GM12875 (cell line): Measurements from ENCODE around the gene RBM15B.
A peak's percentile ranks its signal among the peaks of the same experiment; 100 is the strongest.

ENCODE experiments used
- H3K4me3 ChIP-seq: one replicate; pipeline ENCODE4 v1.5.1; 2011; ENCODE audit warnings: low read depth, low read length, control low read depth
- TF ChIP-seq, protein P1 (sequence below): IDR thresholded peaks from 2 replicates; pipeline ENCODE4 v1.5.1; 2011; ENCODE audit warnings: low read depth, mild to moderate bottlenecking, control low read depth, inconsistent platforms, low read length, moderate library complexity, borderline replicate concordance; ENCODE audit not compliant: insufficient read depth

RBM15B gene

GRCh38 chr3:51382076-51382745 is 8.9 kb upstream of the RBM15B start:
- TF ChIP-seq, protein P1, sequence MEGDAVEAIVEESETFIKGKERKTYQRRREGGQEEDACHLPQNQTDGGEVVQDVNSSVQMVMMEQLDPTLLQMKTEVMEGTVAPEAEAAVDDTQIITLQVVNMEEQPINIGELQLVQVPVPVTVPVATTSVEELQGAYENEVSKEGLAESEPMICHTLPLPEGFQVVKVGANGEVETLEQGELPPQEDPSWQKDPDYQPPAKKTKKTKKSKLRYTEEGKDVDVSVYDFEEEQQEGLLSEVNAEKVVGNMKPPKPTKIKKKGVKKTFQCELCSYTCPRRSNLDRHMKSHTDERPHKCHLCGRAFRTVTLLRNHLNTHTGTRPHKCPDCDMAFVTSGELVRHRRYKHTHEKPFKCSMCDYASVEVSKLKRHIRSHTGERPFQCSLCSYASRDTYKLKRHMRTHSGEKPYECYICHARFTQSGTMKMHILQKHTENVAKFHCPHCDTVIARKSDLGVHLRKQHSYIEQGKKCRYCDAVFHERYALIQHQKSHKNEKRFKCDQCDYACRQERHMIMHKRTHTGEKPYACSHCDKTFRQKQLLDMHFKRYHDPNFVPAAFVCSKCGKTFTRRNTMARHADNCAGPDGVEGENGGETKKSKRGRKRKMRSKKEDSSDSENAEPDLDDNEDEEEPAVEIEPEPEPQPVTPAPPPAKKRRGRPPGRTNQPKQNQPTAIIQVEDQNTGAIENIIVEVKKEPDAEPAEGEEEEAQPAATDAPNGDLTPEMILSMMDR, result no peak
- H3K4me3 ChIP-seq, result no peak overlapping the region

DNA sequence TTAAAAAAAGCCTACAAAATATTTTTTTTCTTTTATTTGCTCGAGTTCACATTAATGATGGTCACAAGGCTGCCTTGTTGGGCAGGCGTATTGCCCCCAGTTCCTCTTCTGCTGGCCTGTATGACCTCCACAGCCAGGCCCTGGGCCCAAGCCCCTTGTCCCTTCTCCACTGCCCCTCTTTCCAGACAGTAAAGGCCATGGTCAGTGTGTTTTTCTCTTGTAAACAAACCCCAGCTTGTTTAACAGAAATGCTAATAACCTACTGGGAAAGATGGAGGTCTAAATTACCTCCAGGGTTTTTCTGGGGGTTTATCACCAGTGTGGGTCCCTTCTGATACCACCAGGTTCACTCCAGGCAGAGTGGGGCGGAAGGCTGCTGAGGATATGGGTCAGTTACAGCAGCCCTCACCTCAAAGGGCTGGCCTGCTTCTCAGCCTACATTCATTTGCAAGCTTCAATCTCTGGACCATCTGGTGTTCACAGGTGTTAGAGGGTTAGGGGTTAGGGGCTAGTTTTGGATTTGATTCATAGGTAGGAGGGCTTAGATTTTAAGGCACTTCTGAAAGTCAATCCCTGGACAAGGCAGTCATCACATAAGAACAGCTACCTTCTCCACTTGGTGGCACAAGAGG is 8.0 kb upstream of the RBM15B start:
- TF ChIP-seq, protein P1, result no peak
- H3K4me3 ChIP-seq, result no peak overlapping the region

GRCh38 chr3:51384055-51384725 is 6.9 kb upstream of the RBM15B start:
- TF ChIP-seq, protein P1, result no peak
- peak overlapping the region; percentile 94 for H3K4me3 ChIP-seq

- TF ChIP-seq, protein P1, result no peak
- H3K4me3 ChIP-seq, result peak within 1 kb of the TSS; percentile 94
Observed at GRCh38 chr3:51384726-51385473, 6.2 kb upstream of the RBM15B start, which contains the start of gene MANF. MANF (plus strand) TSS chr3:51385291; CDS start chr3:51385343, 52 bp downstream.

DNA sequence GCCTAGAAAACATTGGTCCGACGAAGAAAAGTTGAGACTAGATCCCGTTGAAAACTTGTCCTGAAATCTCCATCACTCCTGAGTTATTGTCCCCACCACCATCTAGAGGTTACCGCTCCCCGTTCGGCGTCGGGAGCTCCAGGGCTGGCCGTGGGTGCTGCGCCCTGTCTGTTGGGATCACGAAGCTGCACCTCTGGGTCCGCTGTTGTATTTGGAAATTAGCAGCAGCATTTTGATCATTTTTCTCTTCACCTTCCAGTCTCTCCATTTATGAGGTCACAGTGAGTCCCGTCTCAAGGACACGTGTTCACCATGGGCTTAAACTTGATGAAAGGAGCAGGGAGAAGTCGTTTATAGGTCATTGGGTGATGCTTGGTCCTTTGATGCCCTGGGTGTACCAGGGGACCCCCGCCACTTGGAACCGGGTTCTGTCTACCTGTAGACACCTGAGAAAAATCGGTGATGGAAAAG is 5.4 kb upstream of the RBM15B start:
- TF ChIP-seq, protein P1, result no peak

GRCh38 chr3:51386159-51386851 is 4.8 kb upstream of the RBM15B start:
- H3K4me3 ChIP-seq, result peak overlapping the region; percentile 66
- TF ChIP-seq, protein P1, result no peak; the same call in 1 of the 2 replicates

More for the DNA sequence above, 5.4 kb upstream of the RBM15B start:
- H3K4me3 ChIP-seq, result peak overlapping the region; percentile 66
